HCT116 (cell line): ENCODE measurements around the gene ZNF438. TPM values are rescaled to one million over a fixed set of nuclear protein-coding genes. Genes with fewer than 3 reads are reported as not detected.

ENCODE experiments used
- ATAC-seq: fragments of 200-7000 bp; cut with Tn5 transposase; 2 replicates; pipeline ENCODE4 v1.9.1; 2020; ENCODE audit warnings: mild to moderate bottlenecking, moderate library complexity
- BruUV-seq: library from RNA; stranded (reverse); fragments of 400-500 nt; replicated peaks from 2 replicates; lab custom pipeline; 2021; lab: Mats Ljungman, UMichigan
- CTCF ChIA-PET: fragments of 300-600 bp; sonication (Branson Sonifier 250); formaldehyde crosslinking; loops from one replicate; lab custom pipeline; 2021; ENCODE audit warnings: antibody characterized with exemption; lab: Charles Lee
- POLR2A ChIA-PET: fragments of 300-600, 350-600 bp; sonication (Branson Sonifier 250); formaldehyde crosslinking; loops from one replicate; lab custom pipeline; 2021; ENCODE audit warnings: antibody characterized with exemption; lab: Charles Lee
- RAD21 ChIA-PET, 2 experiments: fragments of 300-600 bp; sonication (Branson Sonifier 250); formaldehyde crosslinking; loops; one replicate each; lab custom pipeline; 2023; ENCODE audit warnings: low total read pairs in 2 of 2; ENCODE audit not compliant: uncharacterized antibody in 2 of 2, unreplicated experiment in 2 of 2, low non-redundant PET in 1 of 2; lab: Charles Lee
- DNase-seq: peaks from one replicate; pipeline ENCODE4 v3.0.0-alpha.2; 2010; ENCODE audit warnings: low read depth, low spot score
- H2AFZ ChIP-seq: fragments of 200-600 bp; shearing (Covaris generic), sonication (generic); 2 replicates; pipeline ENCODE4 v1.6.1; 2017; ENCODE audit warnings: low read depth, mixed run types, mixed read lengths, antibody characterized with exemption, low read length; ENCODE audit not compliant: poor library complexity, severe bottlenecking
- H3K27ac ChIP-seq: 2 replicates; pipeline ENCODE4 v1.5.1; 2012; ENCODE audit warnings: low read depth, low read length
- H3K27me3 ChIP-seq: fragments of 200-600 bp; sonication (generic); 2 replicates; pipeline ENCODE4 v1.6.1; 2016; ENCODE audit warnings: mixed run types, low read length, mixed read lengths; ENCODE audit not compliant: insufficient read depth
- H3K36me3 ChIP-seq, 2 experiments: fragments of 200-500 bp in 1 of 2; fragments of 200-600 bp in 1 of 2; sonication (Bioruptor generic) in 1 of 2; sonication (generic) in 1 of 2; 2 replicates each; pipeline versions ENCODE4 v1.5.1 to v1.6.1; 2014 to 2016; ENCODE audit warnings: low read length in 2 of 2, inconsistent platforms in 1 of 2, mixed read lengths in 1 of 2, mixed run types in 1 of 2; ENCODE audit not compliant: insufficient read depth in 2 of 2, control insufficient read depth in 1 of 2
- H3K4me1 ChIP-seq, 2 experiments: fragments of 200-600 bp in 1 of 2; sonication (generic) in 1 of 2; 2 replicates each; pipeline versions ENCODE4 v1.5.1 to v1.6.1; 2012 to 2017; ENCODE audit warnings: low read length in 2 of 2, inconsistent platforms in 1 of 2, mild to moderate bottlenecking in 1 of 2, mixed read lengths in 1 of 2, mixed run types in 1 of 2, moderate library complexity in 1 of 2; ENCODE audit not compliant: insufficient read depth in 2 of 2, control insufficient read depth in 1 of 2
- H3K4me2 ChIP-seq: fragments of 200-600 bp; sonication (generic); 2 replicates; pipeline ENCODE4 v1.6.1; 2017; ENCODE audit warnings: mixed run types, low read length, mixed read lengths
- H3K4me3 ChIP-seq, 2 experiments: fragments of 200-600 bp in 1 of 2; sonication (generic) in 1 of 2; replicated peaks in 1 of 2; 2 replicates each; pipeline ENCODE4 v1.5.1; 2011 to 2016; ENCODE audit warnings: low read length in 2 of 2, control low read depth in 1 of 2, low read depth in 1 of 2, mild to moderate bottlenecking in 1 of 2, mixed read lengths in 1 of 2, mixed run types in 1 of 2
- H3K79me2 ChIP-seq: fragments of 200-600 bp; sonication (generic); 2 replicates; pipeline ENCODE4 v1.6.1; 2017; ENCODE audit warnings: mild to moderate bottlenecking, mixed run types, low read length, moderate library complexity, mixed read lengths; ENCODE audit not compliant: insufficient read depth
- H3K9ac ChIP-seq: fragments of 200-600 bp; sonication (generic); 2 replicates; pipeline ENCODE4 v1.6.1; 2016; ENCODE audit warnings: low read length, mixed read lengths
- H3K9me2 ChIP-seq: fragments of 200-600 bp; sonication (generic), shearing (Covaris generic); 2 replicates; pipeline ENCODE4 v1.6.1; 2017; ENCODE audit warnings: mixed run types, mild to moderate bottlenecking, moderate library complexity; ENCODE audit not compliant: insufficient read depth
- H3K9me3 ChIP-seq, 2 experiments: fragments of 200-500 bp in 1 of 2; fragments of 200-600 bp in 1 of 2; sonication (Bioruptor generic) in 1 of 2; sonication (generic) in 1 of 2; 2 replicates each; pipeline ENCODE4 v1.6.1; 2014 to 2017; ENCODE audit warnings: low read length in 2 of 2, mixed read lengths in 2 of 2, inconsistent platforms in 1 of 2, low read depth in 1 of 2, mild to moderate bottlenecking in 1 of 2, mixed run types in 1 of 2, moderate library complexity in 1 of 2; ENCODE audit not compliant: control insufficient read depth in 1 of 2, insufficient read depth in 1 of 2
- H4K20me1 ChIP-seq: fragments of 200-600 bp; sonication (generic), shearing (Covaris generic); 2 replicates; pipeline ENCODE4 v1.6.1; 2017; ENCODE audit warnings: mixed run types, mild to moderate bottlenecking, moderate library complexity; ENCODE audit not compliant: insufficient read depth
- ATF3 ChIP-seq: IDR thresholded peaks from 2 replicates; pipeline ENCODE4 v1.6.1; 2012
- CTCF ChIP-seq, 3 experiments: fragments of 200-600 bp in 1 of 3; sonication (generic) in 1 of 3; IDR thresholded peaks in 2 of 3; conservative IDR thresholded peaks in 1 of 3; 2 replicates each; pipeline ENCODE4 v1.5.1; 2012 to 2017; ENCODE audit warnings: low read depth in 2 of 3, low read length in 2 of 3, antibody characterized with exemption in 1 of 3, borderline replicate concordance in 1 of 3, control low read depth in 1 of 3, mild to moderate bottlenecking in 1 of 3, mixed read lengths in 1 of 3, mixed run types in 1 of 3, moderate library complexity in 1 of 3; ENCODE audit not compliant: insufficient read depth in 1 of 3
- EZH2phosphoT487 ChIP-seq: fragments of 200-600 bp; IDR thresholded peaks from 2 replicates; pipeline ENCODE4 v1.6.1; 2018; ENCODE audit warnings: antibody characterized with exemption, borderline replicate concordance
- RAD21 ChIP-seq: IDR thresholded peaks from 2 replicates; pipeline ENCODE4 v1.6.1; 2012; ENCODE audit warnings: low read depth, mild to moderate bottlenecking
- SIN3A ChIP-seq: IDR thresholded peaks from 2 replicates; pipeline ENCODE4 v1.6.1; 2012; ENCODE audit warnings: low read depth
- YY1 ChIP-seq: IDR thresholded peaks from 2 replicates; pipeline ENCODE4 v1.6.1; 2011; ENCODE audit warnings: low read length, low read depth, moderate library complexity, mild to moderate bottlenecking; ENCODE audit not compliant: insufficient replicate concordance; ENCODE audit errors: extremely low read depth
- ZNF274 ChIP-seq: fragments of 200-500 bp; sonication (Bioruptor generic); IDR thresholded peaks from 2 replicates; pipeline ENCODE4 v1.6.1; 2014; ENCODE audit warnings: mild to moderate bottlenecking, low read depth, low read length, inconsistent platforms
- intact Hi-C: fragments of 100-400 bp; cut with micrococcal nuclease; formaldehyde crosslinking; loops from 2 replicates; pipeline ENCODE4 v1.10.0; 2022
- total RNA-seq: library from RNA; stranded (reverse); gene quantifications from one replicate; pipeline ENCODE4 v1.2.1, GENCODE V29; 2021; ENCODE audit not compliant: unreplicated experiment

Gene ZNF438
- total RNA-seq, 1 experiment from 2014 or later = 3.3 TPM

- Histone ChIP-seq H3K36me3 (no peaks in the 10 kb centered on the region), H3K4me1 (no peaks in the 10 kb centered on the region), H3K9ac (no peak overlapping the region), H3K4me3 (no peak overlapping the region), H3K27me3 (no peaks in the 10 kb centered on the region), H3K79me2 (no peaks in the 10 kb centered on the region), H3K27ac (no peak overlapping the region), H3K9me2 (no peaks in the 10 kb centered on the region), H3K9me3 (no peaks in the 10 kb centered on the region), H3K4me2 (no peak overlapping the region), H4K20me1 (no peaks in the 10 kb centered on the region), H2AFZ (no peak overlapping the region)
- ChIA-PET CTCF (no interaction called here), POLR2A (no interaction called here), RAD21 (no interaction called here)
- no peak for ATAC-seq
- BruUV-seq = no TSS peak
- TF ChIP-seq EZH2phosphoT487 (no peak), CTCF (IDR thresholded peaks at IDR 0.05 in 2 of 3, conservative IDR thresholded peaks at IDR 0.05 in 1 of 3; ENCODE audit: borderline replicate concordance in 1 of 3, insufficient read depth in 1 of 3, low read depth in 2 of 3, low read length in 2 of 3) (no peak), ATF3 (no peak)
- no peak for DNase-seq
- intact Hi-C loops = no loop called here
Observed at GRCh38 chr10:30823651-30824050, 208.0 kb downstream of the ZNF438 start.

- Histone ChIP-seq H3K4me1 (no peaks in the 10 kb centered on the region), H2AFZ (no peak overlapping the region), H3K79me2 (no peaks in the 10 kb centered on the region), H3K9me2 (no peaks in the 10 kb centered on the region), H3K9me3 (no peaks in the 10 kb centered on the region), H3K27ac (no peak overlapping the region), H3K4me3 (no peak overlapping the region), H3K27me3 (no peaks in the 10 kb centered on the region), H3K36me3 (no peaks in the 10 kb centered on the region), H3K9ac (no peak overlapping the region), H3K4me2 (no peak overlapping the region), H4K20me1 (no peaks in the 10 kb centered on the region)
- RAD21 ChIA-PET = no interaction called here
- ATAC-seq = no peak
- no TSS peak for BruUV-seq
- POLR2A ChIA-PET = no interaction called here
- no peak for DNase-seq
- no peak for TF ChIP-seq YY1
- no peak for TF ChIP-seq RAD21
- no peak for TF ChIP-seq SIN3A
- TF ChIP-seq ZNF274 = no peak
- intact Hi-C loops = no loop called here
- CTCF ChIA-PET = no interaction called here
Observed at GRCh38 chr10:30822693-30823465, 208.8 kb downstream of the ZNF438 start.
